K562 (cell line): Measurements from ENCODE around the gene ACTL10. TPM values are rescaled to one million over a fixed set of nuclear protein-coding genes. Genes with fewer than 3 reads are reported as not detected.

Source experiments
- BRCA1 ChIP-seq, 2 experiments: fragments of 450-650 bp in 1 of 2; sonication (generic) in 1 of 2; formaldehyde crosslinking in 1 of 2; IDR thresholded peaks; 2 replicates each; pipeline versions ENCODE4 v1.5.0 to v1.6.1; 2017 to 2020; ENCODE audit warnings: mild to moderate bottlenecking in 1 of 2, missing genetic modification reagents in 1 of 2
- CBX3 ChIP-seq, 2 experiments: IDR thresholded peaks; 1 replicate in 1 of 2; 2 replicates in 1 of 2; pipeline ENCODE4 v1.6.1; 2012; ENCODE audit warnings: inconsistent platforms in 2 of 2, low read length in 2 of 2, borderline replicate concordance in 1 of 2, control low read depth in 1 of 2
- EP400 ChIP-seq: fragments of 450-650 bp; IDR thresholded peaks from 2 replicates; pipeline ENCODE4 v1.6.1; 2017; ENCODE audit warnings: antibody characterized with exemption, mild to moderate bottlenecking, moderate library complexity
- HNRNPUL1 ChIP-seq: fragments of 200-400 bp; formaldehyde crosslinking; IDR thresholded peaks from 2 replicates; pipeline ENCODE4 v1.6.1; 2017; ENCODE audit warnings: low read length
- KDM5B ChIP-seq: fragments of 200-600 bp; sonication (generic); IDR thresholded peaks from 2 replicates; pipeline ENCODE4 v1.6.1; 2012; ENCODE audit warnings: low read depth, mild to moderate bottlenecking, moderate library complexity, low read length, control low read depth, inconsistent platforms; ENCODE audit not compliant: insufficient replicate concordance
- LCOR ChIP-seq: sonication (generic); formaldehyde crosslinking; IDR thresholded peaks from 2 replicates; pipeline ENCODE4 v1.8.0; 2022; ENCODE audit warnings: mild to moderate bottlenecking, missing genetic modification reagents
- LEF1 ChIP-seq: fragments of 450-650 bp; IDR thresholded peaks from 2 replicates; pipeline ENCODE4 v1.6.1; 2016; ENCODE audit warnings: mild to moderate bottlenecking
- MEF2A ChIP-seq: IDR thresholded peaks from 2 replicates; pipeline ENCODE4 v1.6.1; 2011; ENCODE audit warnings: low read depth, mild to moderate bottlenecking, low read length, moderate library complexity; ENCODE audit not compliant: control insufficient read depth
- MYC ChIP-seq, 2 experiments: fragments of 250-450 bp in 1 of 2; sonication (Bioruptor Pico) in 1 of 2; IDR thresholded peaks; 2 replicates each; pipeline versions ENCODE4 v1.5.1 to v1.6.1; 2012 to 2021; ENCODE audit warnings: low read depth in 2 of 2, borderline replicate concordance in 1 of 2, improper control_type of control experiment in 1 of 2, low read length in 1 of 2, mild to moderate bottlenecking in 1 of 2, moderate library complexity in 1 of 2
- NCOA1 ChIP-seq: fragments of 450-650 bp; IDR thresholded peaks from 2 replicates; pipeline ENCODE4 v1.6.1; 2016; ENCODE audit warnings: low read depth
- RUNX1 ChIP-seq: sonication (generic); IDR thresholded peaks from 2 replicates; pipeline ENCODE4 v1.6.1; 2016; ENCODE audit warnings: antibody characterized with exemption, low read depth
- SOX6 ChIP-seq: fragments of 450-650 bp; IDR thresholded peaks from 2 replicates; pipeline ENCODE4 v1.6.1; 2014; ENCODE audit warnings: mild to moderate bottlenecking
- TAL1 ChIP-seq: fragments of 450-650 bp; IDR thresholded peaks from 2 replicates; pipeline ENCODE4 v1.6.1; 2016; ENCODE audit warnings: mild to moderate bottlenecking
- TRIM24 ChIP-seq, 2 experiments: fragments of 450-650 bp; IDR thresholded peaks; 2 replicates each; pipeline ENCODE4 v1.6.1; 2016
- WHSC1 ChIP-seq: IDR thresholded peaks from one replicate; pipeline ENCODE4 v1.6.1; 2012; ENCODE audit warnings: low read length, control low read depth, inconsistent platforms
- XRCC4 ChIP-seq: IDR thresholded peaks from one replicate; pipeline ENCODE4 v1.6.1; 2011; ENCODE audit not compliant: insufficient read depth, insufficient read length; ENCODE audit errors: extremely low read depth
- ZNF133 ChIP-seq: fragments of 250-450 bp; sonication (Bioruptor Pico); IDR thresholded peaks from 2 replicates; pipeline ENCODE4 v1.4.0; 2020; ENCODE audit warnings: mild to moderate bottlenecking
- ZNF175 ChIP-seq: fragments of 200-800 bp; sonication (Bioruptor generic); IDR thresholded peaks from 2 replicates; pipeline ENCODE4 v1.6.1; 2016; ENCODE audit warnings: low read depth, mild to moderate bottlenecking, missing genetic modification characterization, missing compliant biosample characterization
- ZNF384 ChIP-seq: IDR thresholded peaks from 2 replicates; pipeline ENCODE4 v1.6.1; 2012; ENCODE audit warnings: low read depth, low read length, improper control_type of control experiment
- polyA plus RNA-seq, 8 experiments: library from polyadenylated mRNA; depleted of rRNA in 4 of 8; stranded (reverse) in 5 of 8; unstranded in 3 of 8; fragments of >200 nt; fragmentation: Nextera tagmentation in 2 of 8; fragmentation: Illumina TruSeq in 1 of 8; extraction: Ambion mirVana in 2 of 8; extraction: Trizol in 1 of 8; gene quantifications; 2 replicates each; pipeline versions ENCODE4 v1.2.1 to v1.2.3, GENCODE V29; 2011 to 2014; ENCODE audit warnings: inconsistent platforms in 1 of 8, missing spikeins in 1 of 8
- total RNA-seq, 7 experiments: library from RNA; depleted of rRNA in 6 of 7; stranded (reverse); fragments of >200 nt in 6 of 7; fragmentation: Illumina TruSeq in 2 of 7; extraction: Trizol in 2 of 7; gene quantifications; 2 replicates each; pipeline versions ENCODE4 v1.2.1 to v1.2.3, GENCODE V29; 2011 to 2021; ENCODE audit warnings: low replicate concordance in 1 of 7
- TF ChIP-seq, protein P1 (sequence below): fragments of 450-650 bp; IDR thresholded peaks from 2 replicates; pipeline ENCODE4 v1.7.0; 2016; ENCODE audit warnings: borderline replicate concordance
- TF ChIP-seq, protein P2 (sequence below): fragments of 450-650 bp; formaldehyde crosslinking; IDR thresholded peaks from 2 replicates; pipeline ENCODE4 v1.4.0; 2020; ENCODE audit warnings: mild to moderate bottlenecking, moderate library complexity
- TF ChIP-seq, protein P3 (sequence below): IDR thresholded peaks from 2 replicates; pipeline ENCODE4 v1.6.1; 2016; ENCODE audit warnings: missing genetic modification characterization, missing compliant biosample characterization

The ACTL10 gene
- total and polyA plus RNA-seq, 9 of the 15 experiments (the other 6 are each of a cell fraction or from before 2014, with no cell fraction given), result 0.07 to 0.14 TPM; not detected in 7

DNA sequence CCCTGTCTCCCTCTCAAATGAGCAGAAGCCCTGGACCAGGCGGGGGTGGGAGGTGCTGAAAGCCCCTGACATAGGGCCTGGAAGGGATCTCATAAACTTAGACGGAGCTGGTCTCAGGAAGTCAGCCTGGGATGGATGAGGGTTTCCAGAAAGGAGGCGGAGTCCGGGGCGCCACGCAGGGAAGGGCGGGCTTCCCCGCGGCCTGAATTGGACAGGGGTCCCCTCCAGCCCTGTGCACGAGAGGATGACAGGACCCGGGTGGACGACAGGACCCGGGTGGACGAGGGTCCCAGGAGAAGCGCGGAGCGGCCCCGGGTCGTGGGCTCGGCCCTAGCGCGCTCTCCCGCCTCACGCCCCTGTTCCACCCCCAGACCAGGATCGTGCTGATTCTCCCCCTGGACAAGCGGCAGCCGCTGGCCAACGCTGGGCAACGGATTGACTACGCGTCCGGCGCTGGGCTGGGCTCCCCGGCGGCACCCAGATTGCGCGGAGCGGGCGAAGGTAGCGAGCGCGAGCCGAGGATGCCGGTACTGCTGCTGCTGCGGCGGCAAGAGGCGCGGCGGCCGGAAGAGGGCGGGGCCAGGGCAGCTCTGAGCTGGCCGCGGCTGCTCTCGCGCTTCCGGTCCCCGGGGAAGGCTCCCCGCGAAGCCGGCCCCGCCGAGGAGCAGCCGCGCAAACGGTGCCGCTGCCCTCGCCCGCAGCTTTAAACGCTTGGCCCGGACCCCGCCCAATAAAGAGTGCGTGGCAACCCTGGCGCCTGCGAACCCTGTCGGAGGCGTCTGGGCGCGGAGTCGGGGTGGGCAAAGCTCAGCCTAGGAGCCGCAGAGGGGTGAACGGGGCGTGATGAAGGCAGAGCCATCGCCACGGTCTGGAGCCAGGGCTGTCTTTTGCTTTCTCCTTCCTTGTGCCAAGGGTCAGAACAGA, 3.3 kb upstream of the ACTL10 start (continued):
- TF ChIP-seq, protein P1, sequence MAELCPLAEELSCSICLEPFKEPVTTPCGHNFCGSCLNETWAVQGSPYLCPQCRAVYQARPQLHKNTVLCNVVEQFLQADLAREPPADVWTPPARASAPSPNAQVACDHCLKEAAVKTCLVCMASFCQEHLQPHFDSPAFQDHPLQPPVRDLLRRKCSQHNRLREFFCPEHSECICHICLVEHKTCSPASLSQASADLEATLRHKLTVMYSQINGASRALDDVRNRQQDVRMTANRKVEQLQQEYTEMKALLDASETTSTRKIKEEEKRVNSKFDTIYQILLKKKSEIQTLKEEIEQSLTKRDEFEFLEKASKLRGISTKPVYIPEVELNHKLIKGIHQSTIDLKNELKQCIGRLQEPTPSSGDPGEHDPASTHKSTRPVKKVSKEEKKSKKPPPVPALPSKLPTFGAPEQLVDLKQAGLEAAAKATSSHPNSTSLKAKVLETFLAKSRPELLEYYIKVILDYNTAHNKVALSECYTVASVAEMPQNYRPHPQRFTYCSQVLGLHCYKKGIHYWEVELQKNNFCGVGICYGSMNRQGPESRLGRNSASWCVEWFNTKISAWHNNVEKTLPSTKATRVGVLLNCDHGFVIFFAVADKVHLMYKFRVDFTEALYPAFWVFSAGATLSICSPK, result no peak
- TF ChIP-seq ZNF133 (CRISPR knock-in tag) (no peak), NCOA1 (peak; percentile 73; the same call in 1 of the 2 replicates), WHSC1 (no peak), RUNX1 (no peak), LCOR (CRISPR knock-in tag) (peak; percentile 11; the same call in 1 of the 2 replicates), BRCA1 (IDR thresholded peaks at IDR 0.05) (no peak), BRCA1 (CRISPR knock-in tag; IDR thresholded peaks at IDR 0.05) (no peak), EP400 (no peak; the same call in 1 of the 2 replicates), ZNF384 (no peak), LEF1 (no peak), ZNF175 (CRISPR knock-in tag) (no peak), MYC (IDR thresholded peaks at IDR 0.05; ENCODE audit: low read depth, low read length) (no peak), MYC (CRISPR knock-in tag; IDR thresholded peaks at IDR 0.05; ENCODE audit: borderline replicate concordance, low read depth) (0 out of 2 replicates have a peak, but pooled peaks have one; percentile 25), CBX3 (IDR thresholded peaks at IDR 0.05; ENCODE audit: borderline replicate concordance in 1 of 2, low read length in 2 of 2) (no peak), XRCC4 (no peak), TRIM24 (IDR thresholded peaks at IDR 0.05) (peak in 1 of 2 experiments; percentile 76; a peak in 2 of 4 replicates), MEF2A (no peak), SOX6 (peak; percentile 43; the same call in 1 of the 2 replicates), TAL1 (no peak), KDM5B (peak; percentile 81), HNRNPUL1 (no peak; the same call in 1 of the 2 replicates)
- TF ChIP-seq, protein P2, sequence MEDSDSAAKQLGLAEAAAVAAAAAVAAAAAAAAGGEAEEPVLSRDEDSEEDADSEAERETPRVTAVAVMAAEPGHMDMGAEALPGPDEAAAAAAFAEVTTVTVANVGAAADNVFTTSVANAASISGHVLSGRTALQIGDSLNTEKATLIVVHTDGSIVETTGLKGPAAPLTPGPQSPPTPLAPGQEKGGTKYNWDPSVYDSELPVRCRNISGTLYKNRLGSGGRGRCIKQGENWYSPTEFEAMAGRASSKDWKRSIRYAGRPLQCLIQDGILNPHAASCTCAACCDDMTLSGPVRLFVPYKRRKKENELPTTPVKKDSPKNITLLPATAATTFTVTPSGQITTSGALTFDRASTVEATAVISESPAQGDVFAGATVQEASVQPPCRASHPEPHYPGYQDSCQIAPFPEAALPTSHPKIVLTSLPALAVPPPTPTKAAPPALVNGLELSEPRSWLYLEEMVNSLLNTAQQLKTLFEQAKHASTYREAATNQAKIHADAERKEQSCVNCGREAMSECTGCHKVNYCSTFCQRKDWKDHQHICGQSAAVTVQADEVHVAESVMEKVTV, result peak; percentile 46; the same call in 1 of the 2 replicates
- TF ChIP-seq, protein P3, sequence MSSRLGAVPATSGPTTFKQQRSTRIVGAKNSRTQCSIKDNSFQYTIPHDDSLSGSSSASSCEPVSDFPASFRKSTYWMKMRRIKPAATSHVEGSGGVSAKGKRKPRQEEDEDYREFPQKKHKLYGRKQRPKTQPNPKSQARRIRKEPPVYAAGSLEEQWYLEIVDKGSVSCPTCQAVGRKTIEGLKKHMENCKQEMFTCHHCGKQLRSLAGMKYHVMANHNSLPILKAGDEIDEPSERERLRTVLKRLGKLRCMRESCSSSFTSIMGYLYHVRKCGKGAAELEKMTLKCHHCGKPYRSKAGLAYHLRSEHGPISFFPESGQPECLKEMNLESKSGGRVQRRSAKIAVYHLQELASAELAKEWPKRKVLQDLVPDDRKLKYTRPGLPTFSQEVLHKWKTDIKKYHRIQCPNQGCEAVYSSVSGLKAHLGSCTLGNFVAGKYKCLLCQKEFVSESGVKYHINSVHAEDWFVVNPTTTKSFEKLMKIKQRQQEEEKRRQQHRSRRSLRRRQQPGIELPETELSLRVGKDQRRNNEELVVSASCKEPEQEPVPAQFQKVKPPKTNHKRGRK (tag), result no peak
